Measurements from ENCODE around the gene SLC12A1.

SLC12A1 gene

DNA sequence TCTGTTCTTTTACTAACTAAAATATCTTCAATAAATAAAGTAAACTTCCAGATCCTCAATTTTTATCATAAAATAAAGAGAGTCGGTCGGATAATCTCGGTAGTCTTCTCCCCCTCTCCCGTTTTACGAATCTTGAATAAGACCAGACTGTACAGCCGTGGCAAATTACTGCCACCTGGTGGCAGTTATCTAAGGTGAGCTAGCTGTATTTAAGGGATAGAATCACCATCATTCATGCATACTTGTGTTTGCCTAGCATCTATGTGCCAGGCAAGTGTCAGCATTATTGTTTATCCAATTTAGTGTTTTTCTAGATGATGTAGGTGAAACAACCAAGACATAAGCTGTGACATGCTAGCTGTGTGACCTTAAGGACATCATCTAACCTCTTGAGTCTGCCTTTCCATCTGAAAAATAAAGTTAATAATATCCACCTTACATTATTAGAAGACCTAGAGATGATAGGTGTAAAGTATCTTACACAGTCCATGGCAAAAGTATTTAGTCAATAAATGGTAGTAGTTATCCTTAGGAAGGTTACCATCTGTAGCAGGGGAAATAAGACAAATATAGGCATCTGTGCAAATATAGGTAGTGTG, 146.5 kb downstream of the SLC12A1 start:
- DNase-seq, result peak in 27 of 51 donors; percentile 0 to 45 (median 14)

Data from hypothalamus (tissue), 51 donors.